Measurements from ENCODE around the gene ZDHHC8.

DNA sequence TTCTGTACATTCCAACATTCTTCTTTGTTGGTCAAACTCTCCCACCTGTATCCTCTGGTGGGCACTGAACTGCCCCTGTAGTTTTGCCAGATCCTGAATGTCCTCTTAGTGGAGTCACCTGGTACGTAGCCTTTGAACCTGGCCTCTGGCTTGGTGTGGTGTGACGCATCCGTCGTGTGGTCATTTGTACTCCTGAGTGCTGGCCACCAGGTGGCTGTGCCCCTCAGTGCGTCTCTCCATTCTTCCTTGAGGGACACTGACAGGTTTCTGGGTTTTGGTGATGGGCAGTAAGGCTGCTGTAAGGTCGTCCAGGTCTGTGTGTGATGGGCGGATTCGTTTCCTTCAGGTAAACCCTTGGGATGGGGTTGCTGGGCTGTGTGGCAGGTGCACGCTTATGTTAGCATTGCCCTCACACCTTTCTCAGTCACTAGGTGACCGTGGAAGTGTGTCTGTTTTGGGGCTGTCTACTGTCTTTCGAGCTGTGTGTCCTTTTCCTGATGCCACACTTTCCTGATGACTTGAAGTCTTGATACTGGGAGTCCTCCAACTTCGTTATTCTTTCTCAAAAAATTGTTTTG, 29.3 kb upstream of the ZDHHC8 start:
- TF ChIP-seq, protein P1, sequence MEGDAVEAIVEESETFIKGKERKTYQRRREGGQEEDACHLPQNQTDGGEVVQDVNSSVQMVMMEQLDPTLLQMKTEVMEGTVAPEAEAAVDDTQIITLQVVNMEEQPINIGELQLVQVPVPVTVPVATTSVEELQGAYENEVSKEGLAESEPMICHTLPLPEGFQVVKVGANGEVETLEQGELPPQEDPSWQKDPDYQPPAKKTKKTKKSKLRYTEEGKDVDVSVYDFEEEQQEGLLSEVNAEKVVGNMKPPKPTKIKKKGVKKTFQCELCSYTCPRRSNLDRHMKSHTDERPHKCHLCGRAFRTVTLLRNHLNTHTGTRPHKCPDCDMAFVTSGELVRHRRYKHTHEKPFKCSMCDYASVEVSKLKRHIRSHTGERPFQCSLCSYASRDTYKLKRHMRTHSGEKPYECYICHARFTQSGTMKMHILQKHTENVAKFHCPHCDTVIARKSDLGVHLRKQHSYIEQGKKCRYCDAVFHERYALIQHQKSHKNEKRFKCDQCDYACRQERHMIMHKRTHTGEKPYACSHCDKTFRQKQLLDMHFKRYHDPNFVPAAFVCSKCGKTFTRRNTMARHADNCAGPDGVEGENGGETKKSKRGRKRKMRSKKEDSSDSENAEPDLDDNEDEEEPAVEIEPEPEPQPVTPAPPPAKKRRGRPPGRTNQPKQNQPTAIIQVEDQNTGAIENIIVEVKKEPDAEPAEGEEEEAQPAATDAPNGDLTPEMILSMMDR (IDR thresholded peaks at IDR 0.05) = no peak
- TF ChIP-seq POLR2A (IDR thresholded peaks at IDR 0.05) = no peak
